Dendritic cell treated with granulocyte-macrophage colony-stimulating factor and Interleukin-4, amounts not matched to agents 40 ng/mL and 50 ng/mL, for 4 days (primary cell): ENCODE results near the gene MORN5.
"Not testable (repeated sequence)": the region's sequence is repeated elsewhere in the genome, so short reads cannot be mapped to it uniquely, and the experiment has no call there.

Experiments
- H3K27ac Mint-ChIP-seq: one replicate; pipeline ENCODE4 v1.8.0; 2022; ENCODE audit warnings: mild to moderate bottlenecking, mixed read lengths
- H3K27me3 Mint-ChIP-seq: one replicate; pipeline ENCODE4 v1.8.0; 2022; ENCODE audit warnings: mild to moderate bottlenecking, mixed read lengths
- H3K36me3 Mint-ChIP-seq: one replicate; pipeline ENCODE4 v1.8.0; 2022; ENCODE audit warnings: low read depth, mixed read lengths
- H3K4me1 Mint-ChIP-seq: one replicate; pipeline ENCODE4 v1.8.0; 2022; ENCODE audit warnings: low read depth, mixed read lengths
- H3K4me3 Mint-ChIP-seq: one replicate; pipeline ENCODE4 v1.8.0; 2022; ENCODE audit warnings: mild to moderate bottlenecking, moderate library complexity, mixed read lengths
- H3K9me3 Mint-ChIP-seq: one replicate; pipeline ENCODE4 v1.8.0; 2022; ENCODE audit warnings: mixed read lengths
- intact Hi-C: fragments of 100-400 bp; cut with micrococcal nuclease; formaldehyde crosslinking; loops from one replicate; pipeline ENCODE4 v1.15.0; 2022

MORN5 gene

DNA sequence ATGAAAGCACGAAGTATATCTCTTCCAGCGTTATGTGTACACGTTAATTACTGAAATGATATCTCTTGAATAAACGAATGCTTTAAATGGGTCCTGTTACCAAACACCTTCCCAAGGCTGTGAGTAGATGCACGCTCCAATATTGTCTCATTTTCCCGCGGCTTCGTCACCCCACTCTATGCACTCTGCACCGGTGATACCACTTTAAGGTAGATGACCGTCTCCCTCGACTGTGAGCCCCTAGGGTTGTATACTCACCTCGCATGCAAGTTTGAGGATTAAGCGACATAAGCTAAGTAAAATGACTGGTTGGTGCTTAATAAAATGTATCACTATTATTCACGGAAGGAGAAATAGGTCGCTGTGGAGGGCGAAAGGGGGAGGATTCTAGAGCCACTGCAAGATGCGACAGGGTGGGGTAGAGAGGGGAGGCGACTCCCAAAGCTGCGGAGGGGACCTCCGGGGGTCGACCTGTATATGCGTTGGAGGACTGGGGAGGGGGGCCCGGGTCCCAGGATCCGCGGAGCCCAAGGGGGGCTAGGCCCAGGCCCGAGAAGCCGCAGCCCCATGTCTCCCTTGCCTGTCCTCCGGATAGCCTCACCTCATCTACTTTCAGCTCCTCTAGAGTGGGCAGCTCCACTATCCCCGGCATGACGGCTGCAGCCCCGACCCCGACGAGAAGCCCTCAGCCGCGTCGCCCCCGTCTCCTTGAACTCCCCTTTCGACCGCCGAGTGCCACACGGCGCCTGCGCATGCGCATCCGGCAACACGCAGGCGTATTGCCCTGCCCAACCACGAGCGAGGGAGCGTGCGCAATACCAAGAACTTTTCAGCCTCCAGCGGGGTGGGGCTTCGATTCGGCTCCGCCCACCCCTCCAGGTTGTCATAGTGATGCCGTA, at the start of gene MORN5, which contains the start of gene NDUFA8:
Gene MORN5, plus strand, starts transcription at position 883 of the 899 bp plus-strand sequence. CDS start 65 bp downstream, outside the sequence.
Gene NDUFA8, minus strand, starts transcription at position 754 of the 899 bp plus-strand sequence. Its CDS starts 102 bp downstream, at position 652.
- Mint-ChIP-seq H3K27ac (peak within 1 kb of the TSS; percentile 85), H3K4me1 (peaks cover 31% of the 10 kb centered on the region), H3K36me3 (peaks cover 15% of the 10 kb centered on the region), H3K27me3 (peaks cover 13% of the 10 kb centered on the region), H3K4me3 (peak within 1 kb of the TSS; percentile 88), H3K9me3 (peaks cover 8% of the 10 kb centered on the region)
- intact Hi-C loops = loop anchor here (1.0 kb wide), 1 partner anchor 66 kb away; the partner anchor contains the start of gene TTLL11

DNA sequence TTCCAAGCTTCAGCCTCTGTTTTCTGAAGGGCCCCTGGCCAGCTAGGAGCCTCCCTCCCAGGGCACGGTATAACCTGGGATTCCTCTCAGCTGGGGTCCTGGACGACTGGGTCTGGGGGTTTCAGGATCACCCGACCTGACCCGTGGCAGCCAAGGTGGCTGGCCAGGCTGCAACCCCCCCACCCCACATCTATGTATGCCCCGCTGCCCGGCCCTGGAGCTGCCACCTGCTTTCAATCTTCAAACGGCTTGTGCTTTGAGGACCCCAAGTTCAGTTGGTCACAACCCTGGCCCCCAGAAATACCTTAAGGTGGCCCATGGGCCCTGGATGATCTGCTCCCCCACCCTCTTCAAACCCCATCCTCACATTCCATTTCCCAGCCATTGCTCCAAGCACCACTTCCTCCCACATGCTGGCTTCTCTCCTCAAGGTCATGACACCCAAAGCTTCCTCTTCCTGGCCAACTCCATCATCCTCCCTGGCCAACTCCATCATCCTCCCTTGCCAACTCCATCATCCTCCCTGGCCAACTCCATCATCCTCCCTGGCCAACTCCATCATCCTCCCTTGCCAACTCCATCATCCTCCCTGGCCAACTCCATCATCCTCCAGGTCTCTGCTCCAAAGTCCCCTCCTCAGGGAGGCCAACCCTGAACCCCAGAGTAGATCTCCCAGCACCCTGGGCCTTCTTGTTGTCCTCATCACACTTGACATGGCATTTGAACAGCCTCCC, 49.4 kb upstream of the MORN5 start:
- H3K9me3 Mint-ChIP-seq = no peaks in the 10 kb centered on the region
- intact Hi-C loops = no loop called here
- peaks cover 1% of the 10 kb centered on the region for H3K27me3 Mint-ChIP-seq
- no peaks in the 10 kb centered on the region for H3K36me3 Mint-ChIP-seq
- no peak overlapping the region for H3K27ac Mint-ChIP-seq
- H3K4me1 Mint-ChIP-seq = no peaks in the 10 kb centered on the region
- H3K4me3 Mint-ChIP-seq = no peak overlapping the region

GRCh38 chr9:122111413-122112085, 48.2 kb upstream of the MORN5 start:
- H3K27ac Mint-ChIP-seq = no peak overlapping the region
- H3K36me3 Mint-ChIP-seq = no peaks in the 10 kb centered on the region
- H3K27me3 Mint-ChIP-seq = peaks cover 3% of the 10 kb centered on the region
- H3K4me1 Mint-ChIP-seq = no peaks in the 10 kb centered on the region
- no peak overlapping the region for H3K4me3 Mint-ChIP-seq
- H3K9me3 Mint-ChIP-seq = no peaks in the 10 kb centered on the region
- intact Hi-C loops = no loop called here

DNA sequence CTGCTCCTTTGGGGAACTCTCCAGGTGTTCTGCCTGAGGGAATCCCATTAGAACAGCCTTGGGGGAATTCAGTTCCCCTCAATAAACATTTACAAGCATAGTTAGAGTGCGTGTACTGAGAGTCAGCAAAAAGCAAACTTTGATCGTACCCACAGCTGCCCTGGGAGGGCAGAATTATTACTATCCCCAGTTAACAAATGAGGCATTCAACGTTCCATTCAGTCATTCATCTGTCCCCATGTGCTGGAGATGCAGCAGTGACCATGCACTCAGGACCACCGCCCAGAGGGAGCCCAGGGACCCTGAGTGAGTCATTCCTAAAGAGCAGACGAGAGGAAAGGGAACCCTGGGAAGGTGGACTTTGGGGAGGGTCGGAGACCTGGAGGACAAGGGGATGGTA, 47.5 kb upstream of the MORN5 start:
- H3K36me3 Mint-ChIP-seq = no peaks in the 10 kb centered on the region
- intact Hi-C loops = no loop called here
- H3K27me3 Mint-ChIP-seq = peaks cover 3% of the 10 kb centered on the region
- no peaks in the 10 kb centered on the region for H3K4me1 Mint-ChIP-seq
- H3K4me3 Mint-ChIP-seq = no peak overlapping the region
- H3K9me3 Mint-ChIP-seq = no peaks in the 10 kb centered on the region
- H3K27ac Mint-ChIP-seq = no peak overlapping the region

DNA sequence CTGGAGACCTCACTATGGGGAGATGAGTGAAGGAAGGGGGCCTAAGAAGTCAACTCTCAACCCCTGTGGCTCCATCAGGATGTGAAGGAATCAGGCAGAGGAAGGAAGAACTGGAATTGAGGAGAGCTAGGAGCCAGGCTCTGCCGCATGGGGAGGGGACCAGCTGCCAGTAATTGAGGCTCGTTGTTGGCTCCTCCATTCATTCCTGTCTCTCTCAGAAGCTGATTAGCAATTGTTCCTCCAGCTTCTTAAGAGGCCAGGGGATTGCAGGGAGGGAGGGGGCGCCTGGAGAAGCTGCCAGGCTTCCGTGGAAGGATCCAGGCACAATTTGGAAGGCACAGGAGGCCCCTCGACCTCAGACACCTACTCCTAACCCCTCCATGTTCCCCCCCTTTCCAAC, 46.1 kb upstream of the MORN5 start:
- intact Hi-C loops = no loop called here
- no peak overlapping the region for H3K4me3 Mint-ChIP-seq
- no peaks in the 10 kb centered on the region for H3K9me3 Mint-ChIP-seq
- H3K27me3 Mint-ChIP-seq = peaks cover 3% of the 10 kb centered on the region
- no peak overlapping the region for H3K27ac Mint-ChIP-seq
- no peaks in the 10 kb centered on the region for H3K36me3 Mint-ChIP-seq
- H3K4me1 Mint-ChIP-seq = no peaks in the 10 kb centered on the region

DNA sequence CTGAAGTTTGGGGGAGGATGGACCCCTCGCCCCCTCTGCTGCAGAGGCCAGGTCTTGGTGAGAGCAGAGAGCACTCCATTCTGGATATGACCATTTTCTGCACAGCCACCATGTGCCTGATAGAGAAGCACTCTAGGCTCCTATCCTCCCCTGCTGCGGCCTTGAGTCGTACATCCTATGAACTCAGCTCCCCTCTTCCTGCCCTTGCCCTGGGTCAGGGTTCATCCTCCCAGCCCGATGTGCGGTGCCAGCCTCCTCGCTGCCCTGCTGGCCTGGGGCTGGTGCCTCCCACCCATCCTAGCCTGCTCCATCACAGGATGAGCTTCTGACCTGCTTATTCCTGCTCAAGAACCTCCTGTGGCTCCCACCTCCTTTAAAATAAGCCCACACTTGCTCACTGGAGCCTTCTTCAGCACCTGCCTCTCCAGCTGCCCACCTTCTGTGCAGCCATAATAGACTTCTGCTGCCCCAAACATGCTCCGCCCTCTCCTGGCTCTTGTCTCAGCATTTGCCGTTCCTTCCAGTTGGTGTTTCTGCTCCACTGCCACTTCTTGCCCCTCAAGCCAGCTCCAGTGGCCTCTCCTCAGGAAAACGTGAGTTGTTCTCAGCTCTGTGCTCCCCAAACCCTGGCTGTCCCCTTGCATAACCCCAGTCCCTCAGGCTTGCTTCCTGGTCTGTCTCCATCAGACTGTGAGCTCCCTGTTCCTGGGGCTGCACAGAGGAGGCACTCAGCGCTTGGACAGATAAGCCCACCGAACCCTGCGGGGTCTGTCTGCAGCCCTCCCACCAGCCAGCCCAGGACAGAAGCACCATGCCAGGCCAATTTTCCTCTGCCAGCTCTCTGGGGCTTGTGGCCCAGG, 44.3 kb upstream of the MORN5 start:
- Mint-ChIP-seq H3K27ac (no peak overlapping the region), H3K4me1 (no peaks in the 10 kb centered on the region), H3K4me3 (no peak overlapping the region), H3K36me3 (no peaks in the 10 kb centered on the region), H3K27me3 (peaks cover 3% of the 10 kb centered on the region), H3K9me3 (no peaks in the 10 kb centered on the region)
- intact Hi-C loops = no loop called here

DNA sequence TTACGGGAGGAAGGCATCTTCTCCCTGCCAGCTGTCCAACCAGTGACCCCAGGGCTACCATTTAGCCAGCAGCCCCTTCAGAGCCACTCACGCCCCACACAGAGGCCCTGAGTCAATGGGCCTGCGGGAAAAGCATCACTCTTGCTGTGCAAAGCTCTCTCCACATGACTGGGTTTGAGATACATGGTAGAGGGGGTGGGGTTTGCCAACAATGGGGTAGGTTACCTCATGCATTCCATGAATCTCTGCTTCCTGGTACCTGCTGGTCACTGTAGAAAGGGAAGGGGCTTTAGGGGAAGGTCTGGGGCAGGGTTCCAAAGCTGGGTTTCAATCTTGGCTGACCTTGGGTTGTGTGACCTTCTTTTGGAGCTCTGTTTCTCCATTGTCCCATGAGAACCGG, 43.7 kb upstream of the MORN5 start:
- no peaks in the 10 kb centered on the region for H3K9me3 Mint-ChIP-seq
- no peak overlapping the region for H3K4me3 Mint-ChIP-seq
- peaks cover 3% of the 10 kb centered on the region for H3K27me3 Mint-ChIP-seq
- intact Hi-C loops = no loop called here
- no peak overlapping the region for H3K27ac Mint-ChIP-seq
- no peaks in the 10 kb centered on the region for H3K36me3 Mint-ChIP-seq
- no peaks in the 10 kb centered on the region for H3K4me1 Mint-ChIP-seq

DNA sequence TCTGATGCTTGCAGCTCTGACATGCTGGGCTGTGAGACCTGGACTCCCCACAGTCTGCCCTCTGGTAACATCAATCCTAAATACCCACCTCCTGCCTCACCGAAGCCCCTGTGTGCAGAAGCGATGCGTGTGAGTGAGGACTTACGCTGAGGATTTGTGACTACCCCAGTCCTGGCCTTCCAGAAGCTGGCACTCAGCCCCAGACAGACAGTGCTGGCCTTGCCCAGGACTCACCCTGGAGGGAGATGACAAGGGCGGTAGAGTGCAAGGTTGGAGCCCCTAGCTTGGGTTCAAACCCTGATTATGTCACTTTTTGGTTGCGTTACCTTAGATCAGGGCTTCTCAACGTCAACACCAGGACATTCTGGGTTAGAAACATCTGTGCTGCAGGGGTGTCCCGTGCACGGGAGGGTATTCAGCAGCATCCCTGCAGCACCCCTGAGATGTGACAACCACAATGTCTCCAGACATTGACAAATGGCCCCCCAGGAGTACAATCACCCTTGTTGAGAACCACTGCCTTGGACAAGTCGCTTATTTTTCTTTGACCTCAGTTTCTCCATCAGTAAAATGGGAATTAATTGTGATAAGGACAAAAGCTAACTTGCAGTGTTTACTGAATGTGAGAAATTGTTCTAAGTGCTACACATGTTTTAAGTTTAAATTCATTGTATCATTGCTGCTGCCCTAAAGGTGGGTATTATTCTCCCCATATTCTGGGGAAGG, 43.1 kb upstream of the MORN5 start:
- no peaks in the 10 kb centered on the region for H3K36me3 Mint-ChIP-seq
- H3K9me3 Mint-ChIP-seq = no peaks in the 10 kb centered on the region
- no peaks in the 10 kb centered on the region for H3K4me1 Mint-ChIP-seq
- intact Hi-C loops = no loop called here
- peaks cover 3% of the 10 kb centered on the region for H3K27me3 Mint-ChIP-seq
- H3K27ac Mint-ChIP-seq = no peak overlapping the region
- no peak overlapping the region for H3K4me3 Mint-ChIP-seq

DNA sequence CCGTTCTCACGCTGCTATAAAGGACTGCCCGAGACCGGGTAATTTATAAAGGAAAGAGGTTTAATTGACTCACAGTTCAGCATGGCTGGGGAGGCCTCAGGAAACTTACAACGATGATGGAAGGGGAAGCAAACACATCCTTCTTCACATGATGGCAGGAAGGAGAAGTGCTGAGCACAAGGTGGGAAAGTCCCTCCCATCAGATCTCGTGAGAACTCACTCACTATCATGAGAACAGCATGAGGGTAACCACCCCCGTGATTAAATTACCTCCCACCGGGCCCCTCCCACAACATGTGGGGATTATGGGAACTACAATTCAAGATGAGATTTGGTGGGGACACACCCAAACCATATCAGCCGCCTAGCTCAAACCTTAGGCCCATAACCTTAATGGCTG, 42.5 kb upstream of the MORN5 start:
- H3K27me3 Mint-ChIP-seq, intact Hi-C loops, H3K36me3 Mint-ChIP-seq, H3K4me3 Mint-ChIP-seq, H3K9me3 Mint-ChIP-seq, H3K27ac Mint-ChIP-seq, H3K4me1 Mint-ChIP-seq: not testable (repeated sequence)

DNA sequence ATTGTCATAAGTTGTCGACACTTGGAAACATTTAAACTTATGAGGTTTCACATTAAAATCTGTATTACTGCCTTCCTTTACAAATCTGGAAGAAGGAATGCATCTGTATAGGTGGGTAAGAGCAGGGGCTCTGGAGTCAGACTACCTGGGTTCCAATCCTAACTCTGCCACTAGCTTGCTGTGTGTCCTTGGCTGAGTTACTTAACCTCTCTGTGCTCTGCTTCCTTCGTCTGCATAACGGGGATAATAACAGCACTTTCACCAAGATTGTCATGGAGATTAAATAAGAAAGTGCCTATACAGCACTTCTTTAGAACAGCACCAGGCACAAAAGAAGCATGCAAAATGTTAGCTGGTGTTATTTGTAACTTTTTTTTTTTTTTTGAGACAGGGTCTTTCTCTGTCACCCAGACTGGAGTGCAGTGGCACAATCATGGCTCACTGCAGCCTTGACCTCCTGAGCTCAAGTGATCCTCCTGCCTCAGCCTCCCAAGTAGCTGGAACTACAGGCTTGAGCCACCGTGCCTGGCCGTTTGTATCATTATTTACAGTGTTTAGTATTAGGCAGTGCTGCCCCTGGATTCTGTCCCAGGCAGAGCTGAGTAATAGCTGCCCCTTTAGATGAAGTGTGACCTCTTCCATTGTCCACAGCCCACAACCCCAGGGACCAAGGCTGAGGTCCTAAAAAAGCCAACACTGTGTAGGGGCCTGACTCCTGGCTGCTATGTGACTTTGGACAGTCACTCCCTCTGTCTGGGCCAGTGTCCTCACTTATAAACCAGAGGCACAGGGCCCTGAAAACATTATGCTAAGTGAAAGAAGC, 41.2 kb upstream of the MORN5 start:
- Mint-ChIP-seq H3K27ac (no peak overlapping the region), H3K27me3 (peaks cover 6% of the 10 kb centered on the region), H3K36me3 (no peaks in the 10 kb centered on the region), H3K9me3 (no peaks in the 10 kb centered on the region), H3K4me1 (no peaks in the 10 kb centered on the region), H3K4me3 (no peak overlapping the region)
- intact Hi-C loops = no loop called here

DNA sequence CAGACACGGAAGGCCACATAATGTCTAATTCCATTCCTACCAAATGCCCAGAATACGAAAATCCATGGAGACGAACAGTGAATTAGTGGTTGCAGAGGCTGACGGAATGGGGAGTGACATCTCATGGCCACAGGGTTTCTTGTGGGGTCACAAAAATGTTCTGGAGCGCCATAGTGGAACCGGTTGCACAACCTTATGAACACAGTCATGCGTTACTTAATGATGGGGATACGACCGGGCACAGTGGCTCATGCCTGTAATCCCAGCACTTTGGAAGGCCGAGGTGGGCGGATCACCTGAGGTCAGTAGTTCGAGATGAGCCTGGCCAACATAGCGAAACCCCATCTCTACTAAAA, 40.6 kb upstream of the MORN5 start:
- no peaks in the 10 kb centered on the region for H3K4me1 Mint-ChIP-seq
- H3K27ac Mint-ChIP-seq = no peak overlapping the region
- H3K27me3 Mint-ChIP-seq = peaks cover 8% of the 10 kb centered on the region
- H3K4me3 Mint-ChIP-seq = no peak overlapping the region
- H3K36me3 Mint-ChIP-seq = no peaks in the 10 kb centered on the region
- no peaks in the 10 kb centered on the region for H3K9me3 Mint-ChIP-seq
- intact Hi-C loops = no loop called here

- Mint-ChIP-seq H3K4me1 (no peaks in the 10 kb centered on the region), H3K36me3 (no peaks in the 10 kb centered on the region), H3K27ac (no peak overlapping the region), H3K27me3 (peaks cover 13% of the 10 kb centered on the region), H3K9me3 (no peaks in the 10 kb centered on the region), H3K4me3 (no peak overlapping the region)
- intact Hi-C loops = no loop called here
Measured at GRCh38 chr9:122119721-122120120, 40.0 kb upstream of the MORN5 start.
